HG03103 (cell line): ENCODE results near the gene TUBA1C.
"Not testable (repeated sequence)": the region's sequence is repeated elsewhere in the genome, so short reads cannot be mapped to it uniquely, and the experiment has no call there.

ENCODE experiments used
- ATAC-seq: cut with Tn5 transposase; IDR thresholded peaks from one replicate; pipeline ENCODE4 v1.9.1; 2021; ENCODE audit warnings: low read depth; ENCODE audit not compliant: unreplicated experiment

Gene TUBA1C

DNA sequence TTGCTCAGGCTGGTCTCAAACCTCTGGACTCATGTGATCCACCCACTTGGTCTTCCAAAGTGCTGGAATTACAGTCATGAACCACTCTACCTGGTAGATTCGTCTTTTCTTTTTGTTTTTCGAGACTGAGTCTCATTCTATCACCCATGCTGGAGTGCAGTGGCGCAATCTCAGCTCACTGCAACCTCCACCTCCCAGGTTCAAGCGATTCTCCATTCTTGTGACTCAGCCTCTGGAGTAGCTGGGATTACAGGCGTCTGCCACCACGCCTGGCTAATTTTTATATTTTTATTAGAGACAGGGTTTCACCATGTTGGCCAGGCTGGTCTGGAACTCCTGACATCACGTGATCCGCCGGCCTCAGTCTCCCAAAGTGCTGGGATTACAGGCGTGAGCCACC, 9.4 kb upstream of the TUBA1C start:
- ATAC-seq: not testable (repeated sequence)

DNA sequence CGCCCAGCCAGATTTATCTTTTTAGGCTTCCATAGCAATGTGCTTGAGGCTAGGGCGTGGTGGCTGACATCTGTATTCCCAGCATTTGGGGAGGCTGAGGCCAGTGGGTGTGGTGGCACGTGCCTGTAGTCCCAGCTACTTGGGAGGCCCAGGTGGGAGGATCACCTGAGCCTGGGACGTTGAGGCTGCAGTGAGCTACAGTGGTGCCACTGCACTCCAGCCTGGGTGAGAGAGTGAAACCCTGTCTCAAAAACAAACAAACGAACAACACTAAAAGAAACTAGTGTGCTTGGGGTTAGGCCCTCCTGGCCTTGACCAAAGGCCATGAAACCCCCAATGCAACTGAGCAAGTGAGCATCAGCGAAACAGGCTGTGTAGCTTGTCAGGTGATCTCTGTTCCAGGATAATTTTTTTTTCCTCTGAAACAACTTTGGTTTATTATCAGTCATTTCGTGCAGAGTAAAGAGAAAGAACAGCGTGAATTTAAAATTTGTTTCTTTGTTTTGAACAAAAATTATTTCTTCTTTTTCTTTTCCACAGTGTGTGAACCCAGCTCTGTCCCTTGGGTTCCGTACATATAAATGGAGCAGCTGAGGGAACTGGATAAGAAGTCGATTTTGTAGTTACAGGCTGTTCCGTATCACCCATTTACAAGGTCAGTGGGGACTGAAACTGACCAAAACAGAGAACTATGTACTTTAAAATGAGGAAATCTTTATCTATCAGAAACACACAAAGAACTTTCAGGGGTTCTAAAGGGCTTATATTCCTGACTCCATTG, 8.8 kb upstream of the TUBA1C start:
- no peak for ATAC-seq

DNA sequence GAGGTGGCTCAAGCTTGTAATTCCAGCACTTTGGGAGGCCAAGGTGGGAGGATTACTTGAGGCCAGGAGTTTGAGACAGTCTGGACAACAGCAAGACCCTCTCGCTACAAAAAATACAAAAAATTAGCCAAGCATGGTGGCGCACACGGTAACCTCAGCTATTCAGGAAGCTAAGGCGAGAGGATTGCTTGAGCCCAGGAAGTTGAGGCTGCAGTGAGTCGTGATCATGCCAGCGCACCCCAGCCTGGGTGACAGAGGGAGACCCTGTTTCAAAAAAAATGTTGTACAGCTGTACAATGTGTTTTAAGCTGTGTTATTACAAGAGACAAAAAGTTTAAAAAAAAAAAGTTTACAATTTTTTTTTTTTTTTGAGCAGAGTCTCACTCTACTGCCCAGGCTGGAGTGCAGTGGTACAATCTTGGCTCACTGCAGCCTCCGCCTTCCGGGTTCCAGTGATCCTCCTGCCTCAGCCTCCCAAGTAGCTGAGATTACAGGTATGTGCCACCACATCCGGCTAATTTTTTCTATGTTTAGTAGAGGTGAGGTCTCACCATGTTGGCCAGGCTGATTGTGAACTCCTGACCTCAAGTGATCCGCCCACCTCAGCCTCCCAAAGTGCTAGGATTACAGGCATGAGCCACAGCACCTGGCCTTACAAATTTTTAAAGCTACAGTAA, 7.2 kb upstream of the TUBA1C start:
- not testable (repeated sequence) for ATAC-seq

DNA sequence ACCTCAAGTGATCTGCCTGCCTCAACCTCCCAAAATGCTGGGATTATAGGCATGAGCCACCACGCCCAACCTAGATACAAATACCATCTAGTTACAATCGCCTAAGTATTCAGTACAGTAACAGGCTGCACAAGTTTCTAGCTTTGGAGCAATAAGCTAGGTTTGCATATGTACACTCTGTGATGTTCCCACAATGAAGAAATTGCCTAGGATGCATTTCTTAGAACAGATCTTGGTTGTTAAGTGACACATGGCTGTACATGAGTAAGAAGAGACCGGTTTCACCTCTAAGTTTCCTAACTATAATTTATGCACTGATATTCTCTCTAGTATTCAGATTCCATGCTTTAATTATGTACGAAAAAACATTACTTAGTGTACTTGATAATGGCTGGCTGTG, 5.4 kb upstream of the TUBA1C start:
- ATAC-seq: no peak

DNA sequence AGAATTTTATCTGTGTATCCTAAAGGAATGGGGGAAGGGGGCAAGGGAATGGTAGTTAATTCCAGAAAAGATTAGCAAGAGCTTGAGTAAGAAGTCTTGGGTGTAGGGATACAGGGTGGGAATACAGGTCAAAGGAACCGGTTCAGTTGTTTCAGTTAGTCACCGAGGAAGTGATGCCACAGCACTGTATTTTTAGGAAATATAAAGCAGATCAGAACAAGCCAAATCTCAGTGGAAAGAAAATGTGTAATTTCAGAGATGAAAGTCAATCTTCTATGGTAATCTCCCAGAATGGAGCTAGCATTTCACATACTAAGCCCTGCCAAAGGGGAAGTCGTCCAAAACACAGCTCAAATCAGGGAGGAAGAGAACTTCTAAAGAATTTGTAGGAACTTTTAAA, 4.7 kb upstream of the TUBA1C start:
- no peak for ATAC-seq

DNA sequence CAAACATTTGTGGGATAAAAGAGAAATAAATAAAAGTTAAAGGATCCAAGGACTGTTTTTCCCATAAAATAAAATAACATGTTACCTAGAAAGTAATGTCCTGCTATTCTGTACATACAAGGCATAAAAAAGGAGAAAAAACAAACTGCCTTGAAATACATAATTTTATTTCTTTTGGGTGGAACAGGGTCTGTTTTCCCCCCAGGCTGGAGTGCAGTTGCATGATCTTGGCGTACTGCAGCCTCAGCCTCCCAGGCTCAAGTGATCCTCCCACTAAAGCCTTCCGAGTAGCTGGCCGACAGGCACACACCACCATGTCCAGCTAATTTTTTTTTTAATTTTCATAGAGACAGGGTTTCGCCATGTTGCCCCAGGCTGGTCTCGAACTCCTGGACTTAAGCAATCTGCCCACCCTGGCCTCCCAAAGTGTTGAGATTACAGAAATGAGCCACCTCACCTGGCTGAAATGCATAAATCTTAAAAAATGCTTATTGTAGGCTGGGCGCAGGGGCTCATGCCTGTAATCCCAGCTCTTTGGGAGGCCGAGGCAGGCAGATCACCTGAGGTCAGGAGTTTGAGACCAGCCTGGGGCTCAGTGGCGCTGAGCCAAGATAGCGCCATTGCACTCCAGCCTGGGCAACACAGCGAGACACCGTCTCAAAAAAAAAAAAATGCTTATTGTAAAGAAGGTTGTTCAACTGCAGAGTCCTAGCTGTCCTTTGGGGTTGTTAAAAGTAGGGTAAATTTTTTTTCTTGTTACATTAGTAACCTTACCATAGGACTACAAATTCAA, 4.1 kb upstream of the TUBA1C start:
- no peak for ATAC-seq

DNA sequence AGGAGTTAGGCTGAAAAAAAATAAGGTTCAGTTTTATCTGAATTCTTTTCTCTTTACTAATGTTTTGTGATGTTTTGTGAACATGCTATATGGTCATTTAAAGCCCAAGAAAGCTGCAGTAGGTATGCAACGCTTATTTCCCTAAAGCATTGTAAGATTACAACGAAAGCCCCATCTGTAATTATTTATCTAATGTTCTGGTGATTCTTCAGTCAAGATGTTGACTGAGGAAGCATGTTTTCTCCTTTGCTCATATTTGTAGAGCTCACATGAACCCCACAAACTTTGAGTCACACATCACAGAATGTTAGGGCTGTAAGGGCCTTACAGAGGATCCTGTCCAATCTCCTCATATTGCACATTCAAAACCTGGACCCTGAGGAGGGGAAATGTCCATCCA, 3.2 kb upstream of the TUBA1C start:
- ATAC-seq: no peak

DNA sequence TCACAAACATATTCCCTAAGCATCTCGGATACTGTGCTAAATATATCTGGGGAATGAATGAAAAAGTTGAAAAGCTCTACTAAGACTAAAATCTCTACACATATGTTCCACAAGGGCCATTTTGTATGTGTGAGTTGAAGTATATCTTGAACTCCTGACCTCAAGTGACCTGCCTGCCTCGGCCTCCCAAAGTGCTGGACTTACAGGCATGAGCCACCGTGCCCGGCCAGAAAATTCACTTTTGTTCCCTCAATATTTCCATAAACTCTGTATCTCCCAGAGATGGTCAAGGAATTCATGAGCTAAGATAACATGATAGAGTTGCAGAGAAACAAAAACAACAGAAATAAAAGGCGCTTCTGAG, 1.5 kb upstream of the TUBA1C start:
- no peak for ATAC-seq

DNA sequence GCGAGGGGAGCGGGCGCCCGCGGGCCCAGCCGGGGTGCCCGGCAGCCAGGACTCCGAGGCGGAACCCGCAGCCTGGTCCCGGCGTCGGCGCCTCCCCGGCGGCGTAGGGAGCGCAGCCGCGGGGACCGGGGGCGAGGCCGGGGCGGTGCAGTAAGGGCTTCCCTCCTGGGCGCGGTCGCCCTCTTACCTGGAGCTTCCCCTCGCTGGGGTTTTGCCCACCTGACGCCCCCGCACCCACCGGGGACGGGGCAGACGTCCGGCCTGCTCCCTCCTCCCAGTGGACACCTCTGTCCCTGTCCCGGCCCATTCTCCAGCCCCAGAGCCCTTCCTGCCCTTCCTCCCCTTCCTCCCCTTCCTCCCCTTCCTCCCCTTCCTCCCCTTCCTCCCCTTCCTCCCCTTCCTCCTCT, 413 bp upstream of the TUBA1C start:
- peak; percentile 12 for ATAC-seq

DNA sequence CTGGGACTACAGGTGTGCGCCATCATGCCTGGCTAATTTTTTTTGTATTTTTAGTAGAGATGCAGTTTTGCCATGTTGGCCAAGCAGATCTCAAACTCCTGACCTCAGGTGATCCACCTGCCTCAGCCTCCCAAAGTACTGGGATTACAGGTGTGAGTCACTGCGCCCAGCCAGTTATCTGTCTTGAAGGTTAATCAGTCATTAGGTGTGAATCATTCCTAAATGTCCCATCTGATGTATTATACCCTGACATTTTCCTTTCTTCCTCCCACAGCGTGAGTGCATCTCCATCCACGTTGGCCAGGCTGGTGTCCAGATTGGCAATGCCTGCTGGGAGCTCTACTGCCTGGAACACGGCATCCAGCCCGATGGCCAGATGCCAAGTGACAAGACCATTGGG, 4.3 kb downstream of the TUBA1C start:
- not testable (repeated sequence) for ATAC-seq

DNA sequence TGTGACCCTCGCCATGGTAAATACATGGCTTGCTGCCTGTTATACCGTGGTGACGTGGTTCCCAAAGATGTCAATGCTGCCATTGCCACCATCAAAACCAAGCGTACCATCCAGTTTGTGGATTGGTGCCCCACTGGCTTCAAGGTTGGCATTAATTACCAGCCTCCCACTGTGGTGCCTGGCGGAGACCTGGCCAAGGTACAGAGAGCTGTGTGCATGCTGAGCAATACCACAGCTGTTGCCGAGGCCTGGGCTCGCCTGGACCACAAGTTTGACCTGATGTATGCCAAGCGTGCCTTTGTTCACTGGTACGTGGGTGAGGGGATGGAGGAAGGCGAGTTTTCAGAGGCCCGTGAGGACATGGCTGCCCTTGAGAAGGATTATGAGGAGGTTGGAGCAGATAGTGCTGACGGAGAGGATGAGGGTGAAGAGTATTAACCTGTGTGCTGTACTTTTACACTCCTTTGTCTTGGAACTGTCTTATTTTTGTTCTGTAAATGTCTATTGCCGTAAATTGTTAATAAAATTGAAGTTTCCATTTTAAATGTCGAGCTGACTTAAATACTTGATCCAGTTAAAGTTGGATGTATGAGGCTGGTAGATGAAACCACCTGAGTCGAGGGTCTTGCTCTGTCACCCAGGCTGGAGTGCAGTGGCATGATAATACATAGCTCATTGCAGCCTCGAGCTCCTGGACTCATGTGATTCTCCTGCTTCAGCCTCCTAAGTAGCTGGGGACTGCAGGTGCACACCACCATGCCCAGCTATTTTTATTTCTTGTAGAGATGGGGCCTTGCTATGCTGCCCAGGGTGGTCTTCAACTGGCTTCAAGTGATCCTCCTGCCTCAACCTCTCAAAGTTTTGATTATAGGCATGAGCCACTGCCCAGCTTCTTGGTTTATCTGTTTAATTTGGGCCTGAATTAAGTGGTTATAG, 8.2 kb downstream of the TUBA1C start:
- no peak for ATAC-seq

DNA sequence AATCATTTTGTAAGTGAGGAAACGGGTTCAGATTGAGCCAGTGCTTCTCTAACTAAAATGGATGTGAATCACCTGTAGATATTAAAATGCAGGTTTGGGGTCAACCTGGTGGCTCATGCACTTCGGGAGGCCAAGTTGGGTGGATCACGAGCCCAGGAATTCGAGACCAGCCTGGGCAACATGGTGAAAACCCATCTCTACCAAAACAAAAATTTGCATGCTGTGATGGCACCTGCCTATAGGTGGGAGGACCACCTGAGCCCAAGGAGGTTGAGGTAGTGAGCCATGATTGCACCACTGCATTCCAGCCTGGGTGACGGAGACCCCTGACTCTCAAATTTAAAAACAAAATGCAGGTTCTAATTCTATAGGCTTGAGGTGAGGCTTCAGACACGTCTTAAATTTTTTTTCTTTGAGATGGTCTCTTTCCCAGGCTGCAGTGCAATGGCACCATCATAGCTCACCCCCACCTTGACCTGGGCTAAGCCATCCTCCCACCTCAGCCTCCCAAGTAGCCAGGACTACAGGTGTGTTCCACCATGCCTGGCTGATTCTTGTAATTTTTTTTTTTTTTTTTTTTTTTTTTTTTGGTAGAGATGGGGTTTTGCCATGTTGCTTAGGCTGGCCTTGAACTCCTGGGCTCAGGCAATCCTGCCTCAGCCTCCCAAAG, 9.0 kb downstream of the TUBA1C start:
- ATAC-seq: no peak

DNA sequence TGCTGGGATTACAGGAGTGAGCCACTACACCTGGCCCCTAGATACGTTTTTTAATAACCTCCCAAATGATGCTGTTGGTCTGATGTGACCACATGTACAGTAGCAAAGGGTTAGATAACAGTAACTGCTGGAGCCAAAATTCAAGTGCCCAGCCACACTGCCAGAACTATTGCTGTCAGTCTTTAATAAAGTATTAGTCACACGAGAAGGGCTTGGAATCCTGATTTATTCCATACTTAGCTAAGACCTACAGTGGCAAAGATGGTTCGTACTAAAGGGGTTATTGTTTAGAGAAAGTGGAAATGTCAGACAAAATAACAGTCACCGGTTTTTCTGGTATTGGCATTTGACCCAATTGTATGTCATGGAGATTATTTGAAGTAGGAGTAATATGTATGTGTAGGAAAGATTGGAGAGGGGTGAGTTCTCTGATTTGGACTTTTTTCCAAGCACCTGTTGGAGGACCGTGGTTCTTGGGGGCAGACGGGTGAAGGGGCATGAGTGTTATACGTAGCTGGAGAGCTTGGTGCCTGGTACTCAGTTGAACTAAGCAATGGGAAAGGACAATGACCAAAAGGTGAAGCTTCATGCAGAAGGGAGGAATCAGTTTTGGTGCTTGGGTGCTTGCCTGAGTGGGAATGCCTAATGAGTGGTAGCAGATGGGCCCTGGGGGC, 9.7 kb downstream of the TUBA1C start:
- no peak for ATAC-seq

DNA sequence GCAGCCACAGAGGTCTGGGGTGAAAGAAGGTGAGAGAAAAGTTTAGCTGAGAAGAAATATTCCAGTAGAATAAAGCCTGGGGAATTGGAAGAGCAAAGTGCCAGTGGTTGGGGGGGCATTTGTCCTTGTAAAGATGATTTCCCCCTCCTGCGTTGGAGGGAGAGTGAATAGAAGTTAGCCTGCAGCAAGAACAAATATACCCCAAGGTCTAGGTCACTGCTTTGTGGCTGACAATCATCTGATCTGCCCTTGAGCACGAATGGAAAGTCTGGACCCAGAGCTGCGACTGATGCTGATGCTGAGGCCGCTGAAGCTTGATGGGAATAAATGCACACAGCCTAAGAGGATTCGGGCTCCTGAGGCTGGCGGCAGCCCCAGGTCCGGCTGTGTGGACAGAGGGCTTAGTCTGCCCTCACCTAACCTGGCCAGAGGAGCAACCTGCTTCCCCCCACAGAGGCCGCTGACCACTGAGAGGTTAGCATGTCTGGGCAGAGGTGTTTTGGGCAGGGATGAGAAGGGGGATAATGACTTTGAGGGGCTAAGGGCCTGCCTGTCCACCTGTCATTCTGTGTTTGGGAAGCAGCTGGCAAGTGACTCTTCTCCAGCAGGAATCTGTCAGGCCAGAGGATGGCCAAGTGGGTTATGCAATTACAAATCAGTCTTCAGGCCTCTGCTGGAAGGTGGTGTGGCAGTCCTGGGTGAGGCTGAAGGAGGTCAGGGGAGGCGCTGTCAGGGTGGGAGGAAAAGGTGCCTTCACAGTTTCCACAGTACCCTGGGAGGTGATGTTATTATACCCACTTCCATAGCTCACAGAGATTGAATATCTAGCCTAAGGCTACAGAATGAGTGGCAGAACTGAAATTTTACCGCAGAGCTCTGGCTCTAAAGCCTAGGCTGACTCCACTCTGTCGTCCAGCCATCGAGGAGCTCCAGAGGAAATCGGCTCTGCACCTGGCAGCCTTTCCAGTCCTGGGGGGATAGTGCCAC, 11.7 kb downstream of the TUBA1C start:
- ATAC-seq: no peak

DNA sequence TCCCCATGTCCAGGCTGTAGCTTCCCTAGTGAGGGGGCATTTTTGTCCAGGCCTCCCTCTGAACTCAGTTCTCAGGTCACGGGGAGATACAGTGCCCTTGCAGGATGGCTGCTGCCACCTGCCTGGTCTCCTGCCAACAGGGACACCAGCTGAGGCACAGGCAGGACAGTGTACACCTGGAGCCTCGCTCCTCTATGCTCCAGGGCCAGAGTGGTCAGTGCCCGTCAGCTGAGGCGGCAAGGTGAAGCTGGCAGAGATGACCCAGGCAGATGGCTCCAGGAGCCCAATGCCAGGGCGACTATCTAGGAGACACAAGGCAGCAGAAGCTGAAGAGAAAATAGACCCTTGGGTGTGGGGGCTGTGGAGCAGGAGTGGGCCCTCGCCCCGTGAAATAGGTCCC, 12.6 kb downstream of the TUBA1C start:
- no peak for ATAC-seq

DNA sequence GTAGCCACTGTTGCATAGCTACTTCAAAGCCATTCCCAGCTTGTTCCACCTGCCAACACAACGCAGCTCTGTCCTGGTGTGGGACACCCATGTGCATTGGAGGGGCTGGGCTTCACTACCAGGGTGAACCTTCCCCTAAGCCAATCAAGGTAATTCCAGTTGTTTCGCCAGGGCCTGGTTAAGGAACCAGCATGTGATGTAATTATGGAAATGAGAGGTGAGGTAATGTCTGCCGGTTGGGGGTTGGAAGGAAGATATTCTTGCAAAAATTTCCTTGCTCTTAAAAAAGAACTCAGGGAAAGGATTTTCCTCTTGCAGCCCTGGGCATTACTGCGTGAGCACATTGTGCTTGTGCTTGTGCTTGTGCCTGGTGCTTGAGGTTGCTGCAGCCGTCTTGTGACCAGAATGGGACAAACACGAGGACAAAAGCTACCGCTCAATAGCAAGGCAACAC, 14.9 kb downstream of the TUBA1C start:
- no peak for ATAC-seq

DNA sequence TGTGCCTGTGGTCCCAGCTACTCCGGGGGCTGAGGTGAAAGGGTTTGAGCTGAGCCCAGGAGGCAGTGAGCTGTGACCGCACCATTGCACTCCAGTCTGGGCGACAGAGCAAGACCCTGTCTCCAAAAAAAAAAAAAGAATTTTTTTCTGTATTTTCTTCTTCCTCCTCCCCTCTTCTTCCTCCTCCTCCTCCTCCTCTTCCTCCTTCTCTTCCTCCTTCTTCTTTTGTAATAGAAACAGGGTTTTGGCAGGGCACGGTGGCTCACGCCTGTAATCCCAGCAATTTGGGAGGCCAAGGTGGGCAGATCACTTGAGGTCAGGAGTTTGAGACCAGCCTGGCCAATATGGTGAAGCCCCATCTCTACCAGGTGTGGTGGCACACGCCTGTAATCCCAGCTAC, 15.7 kb downstream of the TUBA1C start:
- ATAC-seq: not testable (repeated sequence)

DNA sequence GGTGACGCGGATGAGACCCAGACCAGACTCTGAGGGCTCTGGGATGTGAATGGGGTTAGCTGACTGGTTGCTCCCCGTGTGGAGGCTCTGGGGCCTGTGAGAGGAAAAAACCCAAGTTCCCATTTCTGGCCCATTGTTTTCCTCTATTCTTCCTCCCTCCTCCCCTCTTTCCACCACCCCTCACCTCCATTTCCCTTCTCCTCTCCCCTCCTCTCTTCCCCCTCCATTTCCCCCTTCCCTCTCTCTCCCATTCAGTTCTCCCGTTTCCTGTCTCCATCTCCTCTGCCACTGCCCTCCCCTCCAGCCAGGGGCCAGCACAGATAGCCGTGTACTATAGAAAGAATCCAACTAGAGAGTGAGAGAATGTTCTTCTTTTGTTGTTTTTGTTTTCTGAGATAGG, 17.4 kb downstream of the TUBA1C start:
- ATAC-seq: no peak
